ENCODE data around the gene SORCS2.

Gene SORCS2

DNA sequence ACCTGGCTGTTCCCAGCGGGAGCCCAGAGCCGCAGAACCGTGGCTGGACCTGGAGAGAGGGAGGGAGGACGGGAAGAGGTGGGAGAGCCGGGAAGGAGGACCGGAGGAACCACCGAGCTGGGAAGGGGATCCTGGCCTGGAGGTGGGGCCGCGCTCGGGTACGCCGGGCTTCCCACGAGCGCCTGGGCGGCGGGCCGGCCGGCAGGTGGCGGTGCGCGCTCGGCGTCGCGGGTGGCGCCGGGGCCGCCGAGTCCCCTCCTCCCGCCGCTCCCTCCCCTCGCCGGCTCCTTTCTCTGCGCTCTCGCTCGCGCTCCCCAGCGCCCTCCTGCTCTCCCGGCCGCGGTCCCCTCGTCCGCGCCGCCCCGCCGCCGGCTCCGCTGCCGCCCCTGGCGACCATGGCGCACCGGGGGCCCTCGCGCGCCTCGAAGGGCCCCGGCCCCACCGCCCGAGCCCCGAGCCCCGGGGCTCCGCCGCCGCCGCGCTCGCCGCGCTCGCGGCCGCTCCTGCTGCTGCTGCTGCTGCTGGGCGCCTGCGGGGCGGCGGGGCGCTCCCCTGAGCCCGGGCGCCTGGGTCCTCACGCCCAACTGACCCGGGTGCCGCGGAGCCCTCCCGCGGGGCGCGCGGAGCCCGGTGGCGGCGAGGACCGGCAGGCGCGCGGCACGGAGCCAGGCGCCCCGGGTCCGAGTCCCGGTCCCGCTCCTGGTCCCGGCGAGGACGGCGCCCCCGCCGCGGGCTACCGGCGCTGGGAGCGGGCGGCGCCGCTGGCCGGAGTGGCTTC lies at the start of gene SORCS2:
Gene SORCS2, plus strand, starts transcription at position 287 of the 778 bp plus-strand sequence.
- peak; percentile 44 to 59 for DNase-seq

DNA sequence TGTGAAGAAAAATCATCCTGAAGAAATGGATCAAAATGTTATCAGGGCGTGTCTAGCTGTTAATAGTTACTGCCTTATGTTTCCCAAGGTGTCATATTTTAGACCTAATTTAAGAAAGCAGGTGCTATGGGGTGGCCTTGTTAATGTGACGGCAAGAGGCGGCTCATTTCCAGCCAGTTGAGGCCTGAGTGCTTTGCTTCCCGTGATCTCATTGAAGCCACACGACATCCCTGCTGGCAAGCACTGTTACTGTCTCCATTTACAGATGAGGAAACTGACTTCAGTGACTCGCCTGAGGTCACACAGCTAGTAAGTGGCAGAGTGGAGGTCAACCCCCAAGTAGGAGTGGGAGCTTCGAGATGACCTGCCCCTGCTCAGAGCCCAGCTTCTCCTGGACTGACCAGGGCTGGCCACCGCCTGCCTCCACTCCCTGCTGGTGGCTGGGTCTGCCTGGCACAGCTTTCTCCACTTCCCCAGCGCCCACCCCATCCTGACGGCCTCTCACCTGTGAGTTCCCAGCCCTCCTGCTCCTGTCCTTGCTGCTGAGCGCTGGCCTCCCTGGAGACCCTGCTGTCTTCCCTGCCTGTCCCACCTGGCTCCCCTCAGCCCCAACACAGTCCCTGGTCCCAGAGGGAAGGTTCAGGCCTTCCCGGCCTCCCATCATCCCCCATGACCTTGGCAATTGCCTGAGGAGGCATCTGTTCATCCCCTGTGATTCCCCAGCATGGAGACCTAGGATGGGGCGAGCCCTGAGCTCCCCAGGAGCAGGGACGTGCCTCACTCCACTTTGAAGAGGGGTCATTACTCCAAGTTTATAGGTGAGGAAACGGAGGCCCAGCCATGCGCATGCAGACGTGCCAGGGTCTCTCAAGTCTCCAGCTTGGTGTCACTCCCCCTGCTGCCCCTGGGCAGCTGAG lies 47.7 kb upstream of the SORCS2 start:
- DNase-seq: no peak

DNA sequence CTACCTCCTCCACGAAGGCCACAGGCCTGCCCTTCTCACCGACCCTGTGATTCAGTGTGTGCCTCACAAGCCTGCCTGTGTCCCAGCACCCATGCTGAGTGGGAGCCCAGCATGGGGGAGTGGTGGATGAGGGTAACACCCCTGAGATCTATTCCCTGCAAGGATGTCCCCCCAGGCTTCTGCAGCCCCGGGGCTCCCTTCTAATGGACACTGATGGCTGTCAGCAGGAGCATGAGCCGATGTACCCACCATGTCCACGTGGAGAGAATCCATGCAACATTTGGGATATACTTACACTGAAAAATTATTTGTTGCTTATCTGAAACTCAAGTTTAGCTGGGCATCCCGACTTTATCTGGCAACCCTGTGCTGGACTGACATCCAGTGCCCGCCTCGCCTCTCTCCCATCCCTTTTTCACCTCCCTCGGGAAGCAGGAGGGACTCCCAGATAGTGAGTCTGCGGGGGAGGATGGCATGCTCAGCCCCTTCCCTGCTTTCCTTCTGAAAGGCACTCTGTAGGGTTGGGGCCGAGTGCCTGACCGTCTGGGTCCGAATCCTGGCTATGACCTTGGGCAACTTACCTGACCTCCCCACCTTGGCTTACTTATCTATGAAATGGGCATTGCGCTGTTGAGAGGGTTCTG lies 46.9 kb upstream of the SORCS2 start:
- DNase-seq: no peak

DNA sequence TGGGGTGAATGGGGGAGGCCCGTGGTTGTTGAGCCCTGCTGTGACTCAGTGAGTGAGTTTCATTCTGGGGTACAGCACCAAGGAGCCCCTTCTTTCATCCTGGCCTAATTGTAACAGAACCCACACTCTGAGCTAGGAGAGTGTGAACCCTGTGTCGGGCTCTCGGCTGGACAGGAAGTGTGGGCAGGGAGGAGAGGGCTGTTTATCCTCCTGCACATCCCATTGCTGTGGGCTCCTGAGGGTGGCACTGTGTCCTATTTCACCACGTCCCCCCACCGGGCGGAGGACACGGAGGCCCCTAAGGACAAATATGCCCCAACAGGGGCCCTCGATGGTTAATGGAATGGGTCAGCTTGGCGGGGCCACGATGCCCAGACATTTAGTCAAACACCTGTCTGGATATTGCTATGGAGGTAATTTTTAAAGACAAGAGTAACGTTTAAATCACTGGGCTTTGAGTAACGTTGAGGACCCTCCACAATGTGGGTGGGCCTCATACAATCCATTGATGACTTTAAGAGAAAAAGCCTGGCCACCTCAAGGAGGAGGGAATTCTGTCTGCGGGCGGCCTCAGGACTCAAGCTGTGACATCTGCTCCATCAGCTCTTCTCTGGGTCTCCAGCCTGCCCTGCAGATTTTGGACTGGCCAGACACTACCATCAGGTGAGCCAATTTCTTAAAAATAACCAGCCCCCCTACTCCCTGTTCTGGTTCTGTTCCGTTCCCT lies 46.1 kb upstream of the SORCS2 start:
- no peak for DNase-seq

DNA sequence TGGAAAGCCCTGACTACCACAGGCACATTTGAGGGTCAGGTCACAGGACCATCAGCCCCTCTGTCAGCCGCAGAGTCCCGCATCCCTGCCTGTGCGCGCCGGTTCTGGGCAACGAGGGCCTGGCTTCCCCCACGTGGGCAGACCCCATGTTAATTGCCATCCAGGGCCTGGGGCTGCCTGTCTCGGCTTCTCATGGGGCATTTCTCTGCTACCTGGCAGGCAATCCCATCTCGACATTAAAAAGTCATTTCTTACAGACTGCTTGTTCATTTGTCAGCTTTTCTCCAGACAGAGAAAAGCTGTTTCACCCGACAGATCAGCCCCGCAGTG lies 45.6 kb upstream of the SORCS2 start:
- no peak for DNase-seq

DNA sequence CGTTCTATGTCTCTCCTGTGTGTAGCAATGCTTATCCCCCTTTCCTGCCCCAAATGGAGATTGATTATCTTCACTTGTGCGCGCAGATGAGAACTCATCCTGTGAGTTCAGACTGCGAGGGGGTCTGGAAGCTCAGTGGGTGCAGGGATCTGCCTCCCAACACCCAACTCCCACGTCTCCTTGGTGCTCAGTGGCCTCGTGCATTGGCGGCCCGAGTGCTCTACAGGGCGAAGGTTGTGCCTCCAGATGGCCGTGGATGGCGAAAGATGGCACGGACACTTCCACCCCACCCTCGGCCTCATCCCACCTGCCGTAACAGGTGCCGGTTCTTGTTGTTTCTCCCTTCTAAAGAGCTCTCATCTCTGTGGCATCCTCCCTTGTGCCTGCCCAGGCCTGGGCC lies 45.1 kb upstream of the SORCS2 start:
- no peak for DNase-seq

DNA sequence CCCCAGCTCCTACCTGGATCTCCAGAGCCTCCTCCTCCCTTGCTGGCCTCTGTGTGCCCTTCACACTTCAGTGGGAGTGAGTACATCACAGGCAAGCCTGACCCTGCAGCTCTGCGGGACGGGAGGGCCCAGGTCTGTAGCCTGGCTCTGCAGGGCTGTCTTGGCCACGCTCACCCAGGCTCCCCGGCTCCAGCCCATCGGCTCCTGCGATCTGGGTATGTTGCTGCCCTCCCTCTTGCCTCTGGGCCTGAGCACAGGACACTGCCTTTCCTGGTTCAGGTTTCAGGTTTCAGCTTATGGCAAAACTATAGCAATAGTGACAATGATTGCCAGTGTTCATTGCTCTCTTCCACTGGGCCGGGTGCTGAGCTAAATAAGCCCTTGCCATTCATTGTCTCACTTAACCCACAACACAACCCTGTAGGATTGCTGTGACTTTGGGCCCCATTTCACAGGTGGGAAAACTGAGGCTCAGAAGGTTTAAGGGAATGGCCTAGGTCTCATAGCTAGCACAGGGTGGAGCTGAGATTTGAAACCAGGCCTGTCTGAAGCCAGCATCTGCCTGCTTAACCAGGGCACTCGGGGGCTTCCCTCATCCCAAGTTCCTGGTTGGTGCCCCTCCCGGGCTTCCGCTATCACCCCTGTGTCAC lies 44.6 kb upstream of the SORCS2 start:
- no peak for DNase-seq

DNA sequence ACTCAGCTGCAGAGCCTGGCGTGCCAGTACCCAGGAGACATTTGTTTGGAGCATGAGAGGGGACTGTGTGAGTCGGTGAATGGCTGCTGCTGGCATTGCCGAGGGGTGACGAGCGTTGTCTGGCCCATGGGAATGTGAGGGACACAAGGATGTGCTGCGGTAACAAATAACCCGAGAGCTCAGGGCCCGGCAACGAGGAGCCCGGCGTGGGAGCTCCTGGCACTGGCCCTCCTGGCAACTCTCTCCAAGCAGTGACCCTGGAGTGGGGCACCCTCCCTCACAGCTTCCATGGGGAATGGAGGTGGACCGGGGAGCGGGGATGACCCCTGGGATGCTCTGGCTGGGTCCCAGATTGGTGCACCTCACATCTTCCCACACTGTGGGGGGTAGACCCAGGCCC lies 44.0 kb upstream of the SORCS2 start:
- DNase-seq: no peak

DNA sequence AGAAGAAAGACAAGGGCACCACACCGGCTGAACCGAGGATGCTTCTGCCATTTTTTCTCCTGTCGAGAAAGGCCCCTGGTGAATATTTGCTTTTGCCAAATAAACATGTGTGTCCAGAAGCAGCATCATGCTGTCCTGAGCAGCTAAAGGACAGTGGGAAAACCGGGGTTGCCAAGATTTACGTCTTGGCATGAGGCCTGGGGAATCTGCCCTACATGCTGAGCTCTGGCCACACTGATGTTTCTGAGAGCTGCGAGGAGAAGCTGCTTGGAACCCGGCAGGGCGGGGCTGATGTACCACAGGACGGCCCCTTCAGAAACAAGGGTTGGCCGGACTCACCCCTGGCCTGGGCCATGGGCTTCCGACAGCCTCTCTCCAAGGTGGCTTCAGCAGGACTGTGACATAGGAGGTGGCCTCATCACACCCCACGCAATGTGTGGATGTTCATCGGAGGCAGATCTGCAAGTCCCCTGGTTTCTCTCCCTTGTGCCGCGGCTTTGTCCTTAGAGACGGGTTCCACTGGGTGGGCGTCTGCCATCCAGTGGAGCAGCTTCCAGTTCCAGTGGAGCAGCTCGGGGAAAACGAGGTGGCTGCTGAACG lies 42.2 kb upstream of the SORCS2 start:
- DNase-seq: no peak

DNA sequence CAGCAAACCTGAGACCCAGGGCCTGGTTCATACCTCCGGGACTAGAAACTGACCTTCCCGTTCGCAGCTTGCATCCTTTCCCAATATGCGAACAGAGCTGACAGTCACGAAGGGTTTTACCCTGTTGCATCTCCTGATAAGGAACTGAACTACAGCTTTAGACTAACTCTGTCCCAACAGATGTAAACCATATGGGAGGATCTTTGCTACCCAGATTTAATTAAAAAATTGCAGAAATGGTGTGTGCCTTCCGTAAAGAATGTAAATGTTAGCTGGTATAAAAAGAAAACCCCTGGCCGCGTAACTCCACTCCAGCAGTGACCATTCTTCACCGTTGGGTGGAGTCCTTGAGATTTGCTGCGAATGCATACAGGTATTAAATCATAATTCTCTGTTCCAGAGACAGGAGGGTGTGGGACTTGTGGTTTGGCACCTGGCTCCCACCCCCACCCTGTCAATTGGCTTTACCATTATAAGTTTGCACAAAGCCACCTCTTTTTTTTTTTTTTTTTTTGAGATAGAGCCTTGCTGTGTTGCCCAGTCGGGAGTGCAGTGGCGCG lies 40.6 kb upstream of the SORCS2 start:
- DNase-seq: no peak

DNA sequence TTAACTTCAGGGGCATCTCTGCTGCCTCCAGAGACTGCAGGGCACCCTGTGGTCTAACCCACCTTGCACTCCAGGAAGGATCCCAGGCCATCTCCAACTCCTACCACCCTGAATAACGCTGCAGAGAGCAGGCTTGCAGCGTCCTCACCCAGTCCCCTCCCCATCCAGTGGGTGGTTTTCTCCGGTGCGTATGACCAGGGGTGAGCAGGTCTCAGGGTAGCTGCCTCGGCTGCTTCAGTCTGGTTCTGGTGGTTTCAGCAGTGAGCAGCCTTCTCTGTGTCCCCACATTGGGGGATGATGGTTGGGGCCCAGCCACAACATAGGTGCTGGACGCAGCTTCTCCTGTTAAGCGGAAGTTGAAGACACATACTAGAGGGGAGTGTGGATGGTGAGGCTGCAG lies 38.6 kb upstream of the SORCS2 start:
- DNase-seq: no peak

DNA sequence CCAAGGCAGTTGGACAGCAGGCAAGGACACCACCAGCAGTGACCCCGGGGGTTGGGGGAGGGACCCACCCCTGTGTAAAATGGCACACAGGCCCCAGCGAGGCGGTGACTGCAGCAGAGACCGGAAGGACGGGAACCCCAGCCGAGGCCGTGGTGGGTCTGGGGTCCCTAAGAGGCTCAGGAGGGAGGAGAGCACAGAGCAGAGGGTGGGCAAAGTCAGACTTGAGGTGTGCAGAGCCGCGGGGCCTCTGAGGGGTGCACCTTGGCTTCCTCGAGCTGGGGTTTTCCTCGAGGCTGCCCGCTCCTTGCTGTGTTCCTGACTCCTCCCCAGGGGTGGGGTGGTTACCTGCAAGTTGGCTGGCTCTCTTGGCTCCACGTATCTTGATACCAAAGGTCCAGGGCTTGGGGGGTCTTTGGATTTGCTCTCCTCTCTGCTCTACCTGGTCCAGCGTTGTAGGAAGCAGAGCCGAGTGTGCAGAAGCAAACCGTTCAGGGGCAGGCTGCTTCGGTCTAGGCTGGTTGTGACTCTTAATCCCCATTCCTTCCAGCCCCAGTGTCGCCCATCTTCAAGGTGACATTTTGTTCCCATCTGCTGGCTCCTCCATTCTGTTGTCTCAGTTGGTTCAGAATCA lies 37.9 kb upstream of the SORCS2 start:
- no peak for DNase-seq

DNA sequence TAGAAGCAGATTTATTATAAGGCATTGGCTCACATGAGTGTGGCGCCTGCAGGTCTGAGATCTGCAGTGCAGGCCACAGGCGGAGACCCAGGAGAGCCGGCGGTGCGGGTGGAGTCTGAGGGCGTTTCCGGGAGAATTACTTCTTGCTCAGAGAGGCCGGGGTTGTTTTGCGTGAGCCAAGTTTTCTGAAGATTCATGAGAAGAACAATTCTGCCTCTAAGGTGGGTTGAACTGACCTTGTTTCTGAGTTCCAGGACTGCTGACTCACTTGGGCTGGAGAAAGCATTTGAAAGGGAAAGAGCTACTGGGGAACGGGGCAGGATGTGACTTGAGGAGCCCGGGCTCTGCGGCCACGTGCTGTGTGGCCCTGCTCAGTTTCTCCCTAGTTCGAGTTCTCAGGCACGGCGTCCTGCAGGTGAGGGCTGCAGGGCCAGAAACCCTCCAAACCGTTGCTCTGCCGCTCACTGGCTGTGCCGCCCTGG lies 36.7 kb upstream of the SORCS2 start:
- DNase-seq: no peak

DNA sequence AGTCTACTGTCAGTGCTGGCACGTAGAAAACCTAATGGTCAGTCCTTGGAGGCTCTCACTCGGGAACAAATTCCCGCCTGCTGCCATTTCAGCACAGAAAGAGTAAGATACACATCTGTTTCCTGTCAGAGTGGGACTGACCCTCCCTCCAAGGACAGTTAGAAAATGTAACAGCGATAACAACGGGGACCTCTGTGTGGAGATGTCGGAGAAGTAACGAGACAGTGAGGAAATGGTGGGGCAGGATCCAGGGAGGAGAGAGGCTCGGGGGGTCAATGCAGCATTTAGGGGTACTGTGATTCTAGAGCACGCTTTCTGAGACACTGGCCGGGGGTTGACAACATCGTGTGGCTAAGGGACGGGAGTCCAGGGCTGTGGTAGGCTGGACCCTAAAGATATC lies 36.0 kb upstream of the SORCS2 start:
- DNase-seq: no peak

DNA sequence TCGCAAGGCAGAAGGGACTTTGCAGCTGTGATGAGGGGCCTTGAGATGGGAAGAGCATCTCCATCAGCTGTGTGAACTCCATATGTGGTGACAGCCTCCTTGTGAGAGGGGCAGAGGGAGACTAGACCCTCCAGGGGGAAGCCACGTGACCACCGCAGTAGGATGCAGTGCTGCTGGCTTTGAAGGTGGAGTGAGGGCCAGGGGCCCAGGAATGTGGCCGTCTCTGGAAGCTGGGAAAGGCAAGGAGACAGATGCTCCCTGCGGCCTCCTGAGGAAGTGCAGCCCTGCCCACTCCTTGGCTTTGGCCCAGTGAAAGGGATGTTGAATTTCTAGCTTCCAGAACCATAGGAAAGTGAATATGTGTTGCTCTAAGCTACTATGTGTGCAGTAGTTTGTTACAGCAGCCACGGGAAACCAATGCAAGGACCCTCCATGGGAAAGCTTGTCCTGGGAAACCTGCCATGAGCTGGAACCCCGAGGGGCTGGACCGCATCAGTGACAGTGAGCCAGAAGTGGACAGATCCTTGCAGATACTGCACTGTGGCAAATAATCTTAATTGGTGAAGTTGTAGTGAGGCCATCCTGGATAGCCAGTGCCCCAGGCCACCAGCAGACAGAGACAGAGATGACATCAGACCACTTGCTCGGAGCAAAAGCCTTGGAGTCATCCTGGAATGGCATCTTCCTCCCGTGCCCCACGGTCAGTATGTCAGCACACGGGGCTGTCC lies 35.4 kb upstream of the SORCS2 start:
- DNase-seq: no peak

DNA sequence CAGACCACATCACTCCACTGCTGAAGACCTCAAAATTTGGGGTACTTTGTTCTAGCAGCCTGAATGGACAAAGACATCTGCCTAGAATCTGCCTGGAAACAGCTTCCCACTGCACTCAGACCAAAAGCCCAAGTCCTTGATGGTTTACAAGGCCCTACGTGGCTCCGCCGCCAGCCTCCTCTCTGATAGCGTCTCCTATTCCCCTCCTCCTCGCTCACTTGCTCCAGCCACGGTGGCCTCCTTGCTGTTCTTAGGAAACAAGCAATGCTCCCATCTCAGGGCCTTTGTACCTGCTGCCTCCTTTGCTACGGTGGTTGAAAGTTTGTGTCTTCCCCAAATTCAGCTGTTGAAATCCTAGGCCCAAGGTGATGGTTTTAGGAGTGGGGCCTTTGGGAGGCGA lies 34.7 kb upstream of the SORCS2 start:
- DNase-seq: no peak

DNA sequence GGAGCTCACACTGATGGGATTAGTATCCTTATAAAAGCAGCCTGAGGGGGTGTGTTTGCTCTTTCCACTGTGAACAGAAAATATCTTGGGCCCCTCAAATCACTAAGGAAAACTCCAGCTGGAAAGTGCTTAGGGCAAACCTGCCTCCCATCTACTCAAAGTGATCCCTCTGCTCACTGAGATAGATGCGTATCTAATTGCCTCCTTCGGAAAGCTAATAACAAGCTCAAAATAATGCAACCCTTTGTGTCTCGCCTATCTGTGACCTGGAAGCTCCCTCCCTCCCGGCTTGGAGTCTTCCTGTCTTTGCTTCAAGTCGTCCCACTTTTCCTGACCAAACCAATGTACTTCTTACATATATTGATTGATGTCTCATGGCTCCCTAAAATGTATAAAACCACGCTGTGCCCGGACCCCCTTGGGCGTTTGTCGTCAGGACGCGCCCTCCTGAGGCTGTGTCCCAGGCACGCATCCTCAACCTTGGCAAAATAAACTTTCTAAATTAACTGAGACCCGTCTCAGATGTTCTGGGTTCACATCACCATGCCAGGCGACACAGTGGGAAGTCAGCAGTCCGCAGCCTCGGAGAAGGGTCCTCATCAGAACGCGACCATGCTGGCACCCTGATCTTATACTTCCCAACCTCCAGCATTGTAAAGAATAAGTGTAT lies 34.1 kb upstream of the SORCS2 start:
- no peak for DNase-seq

DNA sequence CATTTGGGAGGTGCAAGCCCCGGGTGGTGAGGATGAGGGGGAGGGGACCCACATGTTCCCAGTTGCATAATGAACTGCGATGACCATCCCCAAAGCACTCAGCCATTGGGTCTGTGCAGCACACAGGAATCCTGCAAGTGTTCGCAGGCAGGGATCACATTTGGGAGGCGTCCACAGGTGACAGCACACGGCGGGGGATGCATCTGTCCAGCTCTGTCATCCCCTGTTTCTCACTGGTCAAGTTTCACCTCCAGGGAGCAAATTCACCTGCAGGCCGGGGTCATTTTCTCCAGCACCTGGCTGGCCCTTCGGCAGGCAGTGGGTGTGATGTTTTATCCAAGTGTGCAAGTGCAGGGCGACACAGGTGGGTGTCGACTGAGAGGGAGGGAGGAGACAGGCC lies 33.3 kb upstream of the SORCS2 start:
- DNase-seq: no peak

DNA sequence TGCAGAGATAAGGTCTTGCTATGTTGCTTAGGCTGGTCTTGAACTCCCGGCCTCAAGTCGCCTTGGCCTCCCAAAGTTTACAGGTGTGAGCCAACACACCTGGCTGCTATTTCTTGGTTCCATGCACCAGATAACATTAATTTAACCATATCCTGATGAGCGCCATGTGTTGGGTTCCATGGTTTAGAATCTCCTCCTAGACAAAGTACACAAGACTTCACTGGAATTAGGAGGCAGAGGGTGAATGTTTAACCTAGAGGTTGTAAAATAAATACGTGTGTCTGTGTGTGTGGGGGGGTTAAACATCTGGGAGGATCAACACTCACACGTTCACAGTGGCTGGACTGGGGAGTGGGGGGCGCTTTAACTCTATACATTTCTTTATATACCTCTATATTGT lies 32.4 kb upstream of the SORCS2 start:
- DNase-seq: no peak

DNA sequence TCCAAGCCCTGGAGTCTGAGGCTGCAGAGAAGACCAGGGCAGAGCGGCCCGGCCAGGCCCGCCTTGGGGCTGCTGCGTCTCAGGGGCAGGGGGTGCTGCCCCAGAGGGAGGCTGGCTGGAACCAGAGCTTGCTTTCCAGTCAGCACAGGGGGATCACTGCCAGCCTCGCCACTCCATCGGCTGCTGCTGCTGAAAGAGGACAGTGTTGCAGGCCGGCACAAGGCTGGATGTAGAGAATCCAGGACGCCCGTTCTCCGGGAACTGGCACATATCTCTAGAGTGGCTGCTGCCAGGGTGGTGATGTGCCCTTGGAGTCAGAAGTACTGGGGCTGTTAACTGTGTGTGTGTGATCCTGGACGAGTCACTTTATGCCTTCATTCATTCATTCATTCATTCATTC lies 31.9 kb upstream of the SORCS2 start:
- no peak for DNase-seq

Measured in stimulated activated CD4-positive, alpha-beta T cell treated with anti-CD3 and anti-CD28 coated beads, Interleukin-2, amount 100 ng/mL, for 48 hours (primary cell).